Mucosa of gallbladder (tissue), 1 donor: ENCODE results near the gene HSF4. TPM values are rescaled to one million over a fixed set of nuclear protein-coding genes. Genes with fewer than 3 reads are reported as not detected.

Source experiments
- DNase-seq: peaks from one replicate; pipeline ENCODE4 v3.0.0-alpha.2; 2020; ENCODE audit warnings: low spot score
- total RNA-seq: library from RNA; stranded (reverse); gene quantifications from one replicate; pipeline ENCODE4 v1.2.1, GENCODE V29; 2021
- donor health status: DM: no; HTN: no; CAD: no.

HSF4 gene
- total RNA-seq, 1 donor from 2014 or later = 51.3 TPM

GRCh38 chr16:67201411-67202345 lies 37.1 kb downstream of the HSF4 start:
- no peak for DNase-seq

DNA sequence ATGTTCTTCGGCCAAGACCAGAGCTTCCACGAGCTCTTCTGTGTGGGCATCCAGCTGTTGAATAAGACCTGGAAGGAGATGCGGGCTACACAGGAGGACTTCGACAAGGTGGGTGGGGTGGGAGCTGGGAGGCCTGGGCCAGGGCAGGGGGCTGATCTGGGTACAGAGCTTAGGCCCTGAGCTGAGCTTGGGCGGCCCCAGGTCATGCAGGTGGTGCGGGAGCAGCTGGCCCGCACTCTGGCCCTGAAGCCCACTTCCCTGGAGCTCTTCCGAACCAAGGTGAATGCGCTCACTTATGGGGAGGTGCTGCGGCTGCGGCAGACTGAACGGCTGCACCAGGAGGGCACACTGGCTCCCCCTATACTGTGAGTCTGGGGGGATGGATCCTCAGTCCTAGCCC lies 37.9 kb downstream of the HSF4 start:
- no peak for DNase-seq

GRCh38 chr16:67202956-67203493 lies 38.5 kb downstream of the HSF4 start:
- no peak for DNase-seq

DNA sequence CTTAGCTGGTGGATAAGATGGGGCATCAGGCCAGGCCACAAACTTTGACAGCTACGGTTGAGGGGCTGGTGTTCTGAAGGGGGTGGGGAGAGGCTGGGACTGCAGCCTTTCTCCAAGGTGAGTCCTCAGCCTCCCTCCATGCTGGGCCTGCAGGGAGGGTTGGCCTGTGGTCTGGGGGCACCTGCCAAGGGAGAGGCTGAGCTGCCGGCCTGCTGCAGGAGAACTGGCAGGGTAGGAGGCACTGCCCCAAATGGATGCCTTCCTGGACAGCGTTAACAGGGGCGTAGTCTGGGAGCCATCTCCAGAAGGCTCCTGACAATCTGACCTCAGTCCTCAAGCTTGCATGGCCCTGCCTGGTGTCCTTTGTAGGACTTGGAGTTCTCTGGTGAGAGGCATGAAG lies 39.5 kb downstream of the HSF4 start:
- DNase-seq = no peak

DNA sequence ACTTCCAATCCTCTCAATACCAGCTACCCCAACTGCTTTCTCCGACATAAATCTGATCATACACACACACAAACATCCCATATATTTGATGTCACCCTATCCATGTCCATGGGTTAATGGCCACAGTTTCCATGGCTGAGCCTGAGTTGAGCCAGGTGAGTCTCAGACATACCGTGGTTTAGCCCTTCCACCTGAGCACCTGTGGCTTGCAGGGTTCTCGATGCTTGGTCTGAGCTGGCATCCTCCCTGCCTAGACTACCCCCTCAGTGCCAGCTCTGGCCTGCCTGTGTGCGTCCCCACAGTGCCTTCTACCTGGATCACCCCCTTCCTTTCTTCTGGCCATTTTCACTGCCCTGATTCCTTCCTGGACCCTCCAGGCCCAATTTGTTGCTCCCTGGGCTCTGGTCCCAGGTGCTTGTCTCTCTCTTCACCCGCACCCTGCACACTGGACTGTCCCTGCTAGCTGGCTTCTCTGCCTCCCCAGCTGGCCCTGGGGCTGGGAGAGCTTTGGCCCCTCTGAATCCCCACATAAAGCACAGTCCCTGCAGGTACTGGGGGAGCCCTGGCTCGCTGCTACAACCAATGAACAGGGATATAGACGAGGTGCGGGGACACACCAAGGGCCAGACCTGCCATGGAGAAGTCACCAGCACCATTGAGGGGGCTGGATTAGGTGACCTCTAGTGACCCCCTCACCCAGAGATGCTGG lies 41.7 kb downstream of the HSF4 start:
- DNase-seq = no peak

- DNase-seq = no peak
Observed at GRCh38 chr16:67206838-67207248, 42.3 kb downstream of the HSF4 start.

- DNase-seq = no peak
Observed at GRCh38 chr16:67207249-67208091, 42.9 kb downstream of the HSF4 start.

GRCh38 chr16:67208154-67208896 lies 43.8 kb downstream of the HSF4 start:
- DNase-seq = no peak

DNA sequence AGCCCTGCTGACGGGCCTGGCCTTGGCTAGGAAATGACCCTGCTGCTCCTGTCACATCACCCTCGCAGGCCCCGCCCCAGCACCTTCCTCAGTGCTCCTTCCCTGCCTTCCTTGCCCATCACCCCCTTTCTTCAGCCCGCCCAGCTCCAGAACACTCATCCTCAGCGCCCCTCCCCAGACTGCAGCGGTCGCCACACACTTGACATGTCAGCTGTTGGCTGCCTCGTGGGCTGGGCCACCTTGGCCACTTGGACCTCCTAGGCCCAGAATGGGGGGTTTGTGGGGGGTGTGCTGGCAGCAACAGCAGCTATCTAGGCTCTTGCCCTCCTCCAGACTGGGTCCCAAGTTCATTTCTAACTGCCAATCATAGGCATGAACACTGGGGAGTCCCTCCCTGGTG lies 45.0 kb downstream of the HSF4 start:
- DNase-seq = no peak

DNA sequence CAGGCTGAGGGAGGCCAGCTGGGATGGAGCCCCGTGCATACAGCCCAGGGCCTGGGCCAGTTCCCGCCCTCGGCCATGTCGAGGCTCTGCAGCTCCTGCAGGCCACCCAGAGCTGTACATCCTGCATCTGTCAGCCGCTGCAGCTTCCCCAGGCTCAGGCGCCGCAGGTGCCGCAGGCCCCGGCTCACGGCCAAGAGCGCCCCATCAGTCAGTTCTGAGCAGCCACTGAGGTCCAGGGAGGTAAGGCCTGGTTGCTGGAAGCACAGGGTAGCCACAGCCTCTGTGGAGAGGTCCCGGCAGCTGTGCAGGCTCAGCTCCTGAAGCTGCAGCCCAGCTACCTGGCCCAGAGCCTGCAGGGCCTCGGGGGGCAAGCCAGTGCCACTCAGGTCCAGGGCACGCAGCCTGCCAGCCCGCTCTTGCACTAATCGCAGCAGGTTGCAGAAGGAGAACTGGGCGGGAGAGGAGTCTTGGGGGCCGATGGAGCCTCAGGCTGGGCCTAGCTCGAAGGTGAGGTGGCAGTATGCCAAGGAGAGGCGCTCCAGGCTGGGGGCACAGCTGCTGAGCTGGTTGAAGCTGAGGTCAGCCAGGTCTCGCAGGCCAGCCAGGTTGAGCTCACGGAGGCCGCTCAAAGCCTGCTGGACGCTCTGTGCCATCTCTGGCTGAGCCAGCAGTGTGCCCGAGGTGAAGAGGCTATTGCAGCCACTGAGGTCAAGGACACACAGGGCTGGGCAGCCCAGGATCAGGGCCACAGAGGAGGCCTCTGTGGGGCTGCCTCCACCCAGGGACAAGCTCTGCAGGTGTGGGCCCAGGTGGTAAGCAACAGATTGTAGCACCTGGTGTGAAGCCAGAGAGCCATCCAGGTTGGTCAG lies 45.8 kb downstream of the HSF4 start:
- no peak for DNase-seq

GRCh38 chr16:67211674-67212073 lies 47.1 kb downstream of the HSF4 start:
- DNase-seq = no peak

GRCh38 chr16:67212766-67213165 lies 48.2 kb downstream of the HSF4 start:
- no peak for DNase-seq

DNA sequence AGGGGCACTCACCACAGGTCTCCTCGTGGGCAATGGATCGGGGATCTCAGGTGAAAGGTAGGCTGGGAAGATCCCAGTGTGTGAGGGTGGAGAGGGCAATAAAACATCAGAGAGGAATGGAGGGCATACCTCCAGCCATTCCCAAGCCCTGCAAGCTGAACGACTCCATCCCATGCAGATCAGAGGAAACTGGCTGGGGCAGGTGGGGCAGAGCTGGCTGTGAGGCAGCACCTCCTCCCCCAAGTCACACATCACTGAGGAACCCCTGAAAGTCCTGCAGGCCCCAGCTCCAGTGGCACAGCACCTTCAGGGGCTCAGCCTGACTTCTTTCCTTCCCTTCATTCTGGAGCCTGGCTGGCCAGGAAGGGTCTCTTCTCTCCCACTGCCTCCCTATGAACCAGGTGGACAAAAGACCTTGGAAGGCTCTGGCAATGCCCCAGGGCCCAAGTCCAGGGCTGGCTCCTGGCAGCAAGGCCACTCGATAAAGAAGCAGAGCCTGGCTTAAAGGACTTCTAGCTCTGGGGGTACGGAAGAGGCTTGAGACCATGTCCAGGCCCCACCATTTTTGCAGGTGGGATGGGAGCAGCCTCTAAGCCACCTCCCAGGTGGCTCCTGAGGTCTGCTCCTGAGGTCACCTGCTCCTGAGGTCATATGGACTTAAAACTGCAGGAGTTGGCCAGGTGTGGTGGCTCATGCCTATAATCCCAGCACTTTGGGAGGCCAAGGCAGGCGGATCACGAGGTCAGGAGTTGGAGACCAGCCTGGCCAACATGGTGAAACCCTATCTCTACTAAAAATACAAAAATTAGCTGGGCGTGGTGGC lies 48.9 kb downstream of the HSF4 start:
- DNase-seq = no peak

GRCh38 chr16:67215706-67216105 lies 51.2 kb downstream of the HSF4 start:
- no peak for DNase-seq

DNA sequence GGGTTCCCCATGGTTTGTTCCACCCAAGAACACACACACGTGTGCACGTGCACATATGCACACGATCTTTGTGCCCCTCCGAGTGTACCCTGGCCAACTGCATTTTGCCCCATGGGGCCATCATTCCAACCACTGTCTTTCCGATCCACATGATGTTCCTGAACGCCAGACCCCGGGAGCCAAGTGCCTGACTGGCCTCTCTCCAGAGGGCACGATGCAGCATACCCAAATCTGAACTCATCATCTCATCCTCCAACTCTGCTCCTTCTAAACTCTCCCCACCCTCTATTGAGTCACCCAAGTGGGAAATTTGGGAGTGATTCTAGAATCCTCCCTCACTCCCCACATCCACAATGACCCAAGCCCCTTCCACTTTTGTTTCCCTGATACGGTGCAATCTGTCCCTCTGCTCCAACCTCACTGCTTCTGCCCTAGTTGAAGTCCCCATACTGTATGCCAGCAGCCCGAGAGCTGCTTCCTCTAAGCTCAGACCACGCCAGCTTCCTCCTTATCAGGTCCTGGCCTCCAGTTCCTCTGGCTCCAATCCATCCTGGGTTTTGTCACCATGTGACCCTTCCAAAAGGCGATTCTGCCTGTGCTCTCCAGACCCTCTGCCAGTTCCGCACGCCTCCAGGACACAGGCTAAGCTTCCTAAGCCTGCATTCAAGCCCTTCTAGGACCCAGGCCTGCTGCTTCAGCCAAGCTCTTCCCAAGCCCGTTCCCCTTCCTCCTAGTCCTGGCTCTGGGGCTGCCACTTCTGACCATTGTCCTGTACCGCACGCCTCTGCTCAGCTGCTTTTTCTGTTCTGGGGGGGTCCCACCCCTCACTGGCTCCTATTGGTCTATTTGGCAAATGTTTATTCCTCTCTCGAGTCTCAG lies 52.3 kb downstream of the HSF4 start:
- DNase-seq = peak; percentile 49
